HG02870 (cell line): ENCODE data around the gene COCH.
"Not testable (repeated sequence)": the region's sequence is repeated elsewhere in the genome, so short reads cannot be mapped to it uniquely, and the experiment has no call there.

Source experiments
- ATAC-seq: cut with Tn5 transposase; IDR thresholded peaks from one replicate; pipeline ENCODE4 v1.9.1; 2021; ENCODE audit warnings: mild to moderate bottlenecking, moderate library complexity; ENCODE audit not compliant: unreplicated experiment

The COCH gene

DNA sequence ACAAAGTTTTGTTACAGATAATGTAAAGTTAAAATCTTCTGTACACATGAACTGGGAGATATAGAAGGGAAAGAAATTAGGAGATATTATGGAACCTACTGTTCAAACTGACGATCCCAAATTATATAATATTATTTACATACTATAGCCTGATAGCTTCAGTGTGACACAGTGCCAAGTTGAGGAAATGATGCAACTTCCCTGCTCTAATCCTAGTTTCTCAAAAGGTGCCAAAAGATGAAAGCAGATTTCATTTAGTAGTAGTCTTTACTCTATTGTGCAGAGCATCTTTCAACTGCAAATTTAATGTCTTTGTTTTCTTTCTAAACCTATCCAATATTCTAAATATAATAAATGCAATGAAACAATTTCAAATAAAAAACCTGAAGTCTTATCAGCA lies 46.9 kb downstream of the COCH start:
- no peak for ATAC-seq

DNA sequence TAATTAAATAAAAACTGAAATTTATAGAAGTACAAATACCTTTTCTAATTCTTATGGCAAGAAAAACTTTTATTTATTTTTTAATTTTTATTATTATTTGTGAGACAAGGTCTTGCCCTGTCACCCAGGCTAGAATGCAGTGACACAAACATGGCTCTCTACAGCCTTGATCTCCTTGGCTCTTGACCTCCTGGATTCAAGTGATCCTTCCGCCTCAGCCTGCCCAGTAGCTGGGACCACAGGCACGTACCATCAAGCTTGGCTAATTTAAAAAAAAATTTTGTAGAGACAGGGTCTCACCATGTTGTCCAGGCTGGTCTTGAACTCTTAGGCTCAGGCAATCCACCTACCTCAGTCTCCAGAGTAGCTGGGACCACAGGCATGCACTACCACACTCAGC lies 47.4 kb downstream of the COCH start:
- ATAC-seq = no peak

- no peak for ATAC-seq
Observed at GRCh38 chr14:30925254-30925653, 50.9 kb downstream of the COCH start.

DNA sequence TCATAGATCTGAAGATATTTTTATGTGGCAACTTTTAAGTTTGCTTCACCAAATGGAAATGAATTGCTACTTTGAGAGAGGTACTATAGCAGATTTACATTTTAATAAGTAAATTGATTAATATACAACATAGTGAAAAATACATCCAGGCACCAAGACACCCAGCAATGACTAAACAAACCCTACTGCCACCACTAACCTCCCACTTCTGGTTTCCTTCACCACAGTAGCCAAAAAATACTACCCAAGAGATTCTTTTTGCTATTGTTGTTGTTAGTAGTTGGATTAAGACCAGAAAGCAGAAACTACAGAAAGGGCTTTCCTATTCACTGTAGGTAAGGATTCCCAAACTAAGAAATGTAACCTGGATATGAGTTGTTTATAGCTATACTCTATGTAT lies 54.1 kb downstream of the COCH start:
- ATAC-seq = no peak

DNA sequence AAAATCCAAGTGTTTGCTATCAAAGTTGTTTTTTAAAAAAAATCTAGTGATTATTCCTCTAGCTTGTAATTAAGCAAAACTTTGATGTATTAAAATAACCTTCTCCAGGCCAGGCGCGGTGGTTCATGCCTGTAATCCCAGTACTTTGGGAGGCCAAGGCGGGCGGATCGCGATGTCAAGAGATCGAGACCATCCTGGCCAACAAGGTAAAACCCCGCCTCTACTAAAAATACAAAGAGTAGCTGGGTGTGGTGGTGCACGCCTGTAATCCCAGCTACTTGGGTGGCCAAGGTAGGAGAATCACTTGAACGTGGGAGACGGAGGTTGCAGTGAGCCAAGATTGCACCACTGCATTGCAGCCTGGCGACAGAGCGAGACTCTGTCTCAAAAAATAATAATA lies 59.6 kb downstream of the COCH start:
- ATAC-seq = not testable (repeated sequence)

DNA sequence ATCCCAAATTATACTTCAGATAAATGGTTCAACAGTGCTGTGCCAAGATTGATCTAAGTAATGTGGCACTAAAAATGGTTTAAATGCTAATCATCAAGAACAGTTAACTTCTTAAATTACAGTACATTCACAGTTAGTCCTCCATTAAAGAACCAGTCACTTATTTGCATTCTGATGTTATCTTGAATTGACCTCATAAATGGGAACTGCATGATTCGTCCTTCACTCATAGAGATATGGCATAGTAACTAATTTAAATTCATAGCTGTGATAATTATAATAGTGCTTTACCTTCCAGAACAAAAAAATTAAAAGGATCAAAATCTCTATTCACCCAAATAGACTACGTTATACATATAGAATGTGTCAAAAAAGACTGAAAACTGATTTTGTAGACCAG lies 61.1 kb downstream of the COCH start:
- ATAC-seq = no peak

DNA sequence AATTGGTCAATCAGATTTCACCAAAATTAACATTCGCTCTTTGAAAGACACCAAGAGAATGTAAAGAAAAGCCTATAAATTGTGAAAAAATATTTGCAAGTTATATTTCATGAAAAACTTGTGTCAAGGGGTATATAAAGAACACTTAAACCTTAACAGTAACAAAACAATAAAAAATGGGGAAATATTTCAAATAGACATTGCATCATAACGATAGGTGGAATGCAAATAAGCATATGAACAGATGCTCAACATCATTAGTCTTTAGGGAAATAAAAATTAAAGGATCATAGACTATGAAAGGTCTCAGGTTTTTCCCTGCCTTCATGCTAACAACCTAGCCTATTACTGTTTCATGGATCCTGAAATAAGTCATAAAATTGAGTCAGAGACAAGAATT lies 64.3 kb downstream of the COCH start:
- ATAC-seq = no peak
